Vagina (tissue), 2 donors: ENCODE measurements around the gene SPSB2. TPM values are rescaled to one million over a fixed set of nuclear protein-coding genes. Genes with fewer than 3 reads are reported as not detected.

Source experiments
- DNase-seq, 2 donors: peaks; one replicate each; pipeline ENCODE4 v3.0.0-alpha.2; 2017; ENCODE audit errors: extremely low spot score in 2 of 2
- H3K27ac ChIP-seq: fragments of 200-600 bp; sonication (generic); one replicate; pipeline ENCODE4 v1.5.1; 2019
- H3K27me3 ChIP-seq: fragments of 200-600 bp; sonication (generic); one replicate; pipeline ENCODE4 v1.5.1; 2019
- H3K36me3 ChIP-seq, 2 donors: fragments of 200-600 bp; sonication (generic); one replicate each; pipeline ENCODE4 v1.5.1; 2017 to 2019
- H3K4me1 ChIP-seq: fragments of 200-600 bp; sonication (generic); one replicate; pipeline ENCODE4 v1.5.1; 2019
- H3K4me3 ChIP-seq, 2 donors: fragments of 200-600 bp; sonication (generic); 1 replicate in 1 of 2; 2 replicates in 1 of 2; pipeline ENCODE4 v1.5.1; 2016 to 2019
- H3K9me3 ChIP-seq: fragments of 200-600 bp; sonication (generic); one replicate; pipeline ENCODE4 v1.5.1; 2019
- POLR2A ChIP-seq, 2 donors: fragments of 450-650 bp; IDR thresholded peaks; one replicate each; pipeline ENCODE4 v1.6.1; 2017; ENCODE audit warnings: antibody characterized with exemption in 2 of 2, mild to moderate bottlenecking in 2 of 2, moderate library complexity in 2 of 2
- POLR2AphosphoS5 ChIP-seq, 2 donors: sonication (generic); formaldehyde crosslinking; IDR thresholded peaks; one replicate each; pipeline ENCODE4 v1.9.0; 2017; ENCODE audit warnings: antibody characterized with exemption in 2 of 2, mild to moderate bottlenecking in 2 of 2, low read depth in 1 of 2; ENCODE audit not compliant: insufficient read depth in 1 of 2
- intact Hi-C: fragments of 100-400 bp; cut with DNase I; formaldehyde crosslinking; loops from one replicate; pipeline ENCODE4 v1.15.1; 2023
- total RNA-seq: library from RNA; depleted of rRNA; stranded (reverse); fragments of >200 nt; gene quantifications from one replicate; pipeline ENCODE4 v1.2.3, GENCODE V29; 2016
- TF ChIP-seq, protein P1 (sequence below), 3 experiments: fragments of 450-650 bp in 2 of 3; fragments of 200-600 bp in 1 of 3; sonication (generic) in 1 of 3; IDR thresholded peaks; one replicate each; pipeline ENCODE4 v1.5.1; 2017 to 2019; ENCODE audit warnings: antibody characterized with exemption in 3 of 3, mild to moderate bottlenecking in 2 of 3, moderate library complexity in 2 of 3

SPSB2 gene
- total RNA-seq, 1 donor from 2014 or later, result 3.2 TPM

DNA sequence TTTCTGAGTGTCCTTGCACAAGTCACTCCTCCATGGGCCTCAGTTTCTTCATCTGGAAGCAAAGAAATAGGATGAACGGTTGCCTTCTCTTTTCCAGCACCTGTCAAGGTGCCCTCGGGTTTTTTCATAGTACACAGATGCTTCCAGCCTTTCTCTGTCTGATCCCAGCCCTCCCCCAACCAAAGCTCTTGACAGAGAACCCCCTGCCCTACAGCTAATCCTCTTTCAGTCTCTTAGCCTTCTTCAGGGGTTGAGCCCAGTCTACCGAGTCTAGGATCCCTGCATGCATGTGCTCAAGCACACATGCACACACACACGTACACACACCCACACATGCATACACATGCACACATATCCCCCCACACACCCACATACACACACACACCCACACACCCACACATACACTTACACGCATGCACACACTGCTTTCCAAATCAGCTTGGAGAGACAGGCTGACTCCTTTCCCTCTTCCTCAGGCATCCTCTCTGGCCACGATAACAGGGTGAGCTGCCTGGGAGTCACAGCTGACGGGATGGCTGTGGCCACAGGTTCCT is 26.7 kb downstream of the SPSB2 start:
- no peak for DNase-seq
- peaks cover 4% of the 10 kb centered on the region for H3K4me1 ChIP-seq
- TF ChIP-seq POLR2AphosphoS5 (IDR thresholded peaks at IDR 0.05; ENCODE audit: insufficient read depth in 1 of 2, low read depth in 1 of 2) (no peak), POLR2A (IDR thresholded peaks at IDR 0.05) (no peak)
- TF ChIP-seq, protein P1, sequence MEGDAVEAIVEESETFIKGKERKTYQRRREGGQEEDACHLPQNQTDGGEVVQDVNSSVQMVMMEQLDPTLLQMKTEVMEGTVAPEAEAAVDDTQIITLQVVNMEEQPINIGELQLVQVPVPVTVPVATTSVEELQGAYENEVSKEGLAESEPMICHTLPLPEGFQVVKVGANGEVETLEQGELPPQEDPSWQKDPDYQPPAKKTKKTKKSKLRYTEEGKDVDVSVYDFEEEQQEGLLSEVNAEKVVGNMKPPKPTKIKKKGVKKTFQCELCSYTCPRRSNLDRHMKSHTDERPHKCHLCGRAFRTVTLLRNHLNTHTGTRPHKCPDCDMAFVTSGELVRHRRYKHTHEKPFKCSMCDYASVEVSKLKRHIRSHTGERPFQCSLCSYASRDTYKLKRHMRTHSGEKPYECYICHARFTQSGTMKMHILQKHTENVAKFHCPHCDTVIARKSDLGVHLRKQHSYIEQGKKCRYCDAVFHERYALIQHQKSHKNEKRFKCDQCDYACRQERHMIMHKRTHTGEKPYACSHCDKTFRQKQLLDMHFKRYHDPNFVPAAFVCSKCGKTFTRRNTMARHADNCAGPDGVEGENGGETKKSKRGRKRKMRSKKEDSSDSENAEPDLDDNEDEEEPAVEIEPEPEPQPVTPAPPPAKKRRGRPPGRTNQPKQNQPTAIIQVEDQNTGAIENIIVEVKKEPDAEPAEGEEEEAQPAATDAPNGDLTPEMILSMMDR (IDR thresholded peaks at IDR 0.05), result no peak
- H3K27ac ChIP-seq, result no peak overlapping the region
- peaks cover 0 to 12% of the 10 kb centered on the region in 2 donors for H3K36me3 ChIP-seq
- intact Hi-C loops, result no loop called here
- H3K27me3 ChIP-seq, result no peaks in the 10 kb centered on the region
- no peaks in the 10 kb centered on the region for H3K9me3 ChIP-seq
- no peak overlapping the region for H3K4me3 ChIP-seq

DNA sequence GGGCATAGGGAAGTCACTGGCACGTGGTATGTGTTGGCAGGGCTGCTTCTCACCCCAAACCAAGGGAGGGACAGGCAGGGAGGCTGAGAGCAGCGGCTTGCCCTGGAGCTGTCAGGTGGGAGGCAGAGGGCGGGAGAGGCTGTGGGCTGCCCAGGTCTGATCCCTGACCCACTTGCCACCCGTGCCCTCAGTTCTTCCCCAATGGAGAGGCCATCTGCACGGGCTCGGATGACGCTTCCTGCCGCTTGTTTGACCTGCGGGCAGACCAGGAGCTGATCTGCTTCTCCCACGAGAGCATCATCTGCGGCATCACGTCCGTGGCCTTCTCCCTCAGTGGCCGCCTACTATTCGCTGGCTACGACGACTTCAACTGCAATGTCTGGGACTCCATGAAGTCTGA is 27.7 kb downstream of the SPSB2 start:
- Histone ChIP-seq H3K27ac (no peak overlapping the region), H3K36me3 (peaks cover 0 to 12% of the 10 kb centered on the region in 2 donors), H3K4me3 (no peak overlapping the region), H3K4me1 (no peaks in the 10 kb centered on the region), H3K27me3 (no peaks in the 10 kb centered on the region), H3K9me3 (no peaks in the 10 kb centered on the region)
- intact Hi-C loops, result no loop called here
- no peak for DNase-seq
- TF ChIP-seq, protein P1 (IDR thresholded peaks at IDR 0.05), result no peak
- no peak for TF ChIP-seq POLR2AphosphoS5 (IDR thresholded peaks at IDR 0.05; ENCODE audit: insufficient read depth in 1 of 2, low read depth in 1 of 2)
- TF ChIP-seq POLR2A (IDR thresholded peaks at IDR 0.05), result no peak

DNA sequence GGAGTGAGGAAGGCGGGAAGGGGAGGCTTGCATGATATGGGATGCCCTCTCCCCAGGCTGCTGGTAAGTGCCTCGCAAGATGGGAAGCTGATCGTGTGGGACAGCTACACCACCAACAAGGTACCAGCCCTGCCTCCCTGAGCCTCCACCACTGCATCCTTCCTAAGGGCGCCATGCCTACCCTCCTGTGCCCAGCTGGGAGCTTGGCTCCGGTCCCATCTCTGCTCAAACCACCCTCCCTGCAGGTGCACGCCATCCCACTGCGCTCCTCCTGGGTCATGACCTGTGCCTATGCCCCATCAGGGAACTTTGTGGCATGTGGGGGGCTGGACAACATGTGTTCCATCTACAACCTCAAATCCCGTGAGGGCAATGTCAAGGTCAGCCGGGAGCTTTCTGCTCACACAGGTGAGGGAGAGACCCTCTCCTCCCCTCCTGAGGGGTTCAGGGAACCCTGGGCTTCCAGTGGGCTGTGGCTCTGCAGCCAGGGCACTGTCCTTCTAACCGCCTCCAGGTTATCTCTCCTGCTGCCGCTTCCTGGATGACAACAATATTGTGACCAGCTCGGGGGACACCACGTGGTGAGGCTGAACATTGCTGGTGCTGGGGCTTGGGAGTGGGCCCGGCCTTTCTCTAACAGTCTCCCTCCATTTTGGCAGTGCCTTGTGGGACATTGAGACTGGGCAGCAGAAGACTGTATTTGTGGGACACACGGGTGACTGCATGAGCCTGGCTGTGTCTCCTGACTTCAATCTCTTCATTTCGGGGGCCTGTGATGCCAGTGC is 29.8 kb downstream of the SPSB2 start:
- H3K27ac ChIP-seq, result no peak overlapping the region
- no peak overlapping the region for H3K4me3 ChIP-seq
- TF ChIP-seq, protein P1 (IDR thresholded peaks at IDR 0.05), result no peak
- TF ChIP-seq POLR2A (IDR thresholded peaks at IDR 0.05) (no peak), POLR2AphosphoS5 (IDR thresholded peaks at IDR 0.05; ENCODE audit: insufficient read depth in 1 of 2, low read depth in 1 of 2) (no peak)
- peaks cover 0 to 12% of the 10 kb centered on the region in 2 donors for H3K36me3 ChIP-seq
- H3K4me1 ChIP-seq, result no peaks in the 10 kb centered on the region
- no peaks in the 10 kb centered on the region for H3K27me3 ChIP-seq
- no peak for DNase-seq
- H3K9me3 ChIP-seq, result no peaks in the 10 kb centered on the region
- intact Hi-C loops, result no loop called here

DNA sequence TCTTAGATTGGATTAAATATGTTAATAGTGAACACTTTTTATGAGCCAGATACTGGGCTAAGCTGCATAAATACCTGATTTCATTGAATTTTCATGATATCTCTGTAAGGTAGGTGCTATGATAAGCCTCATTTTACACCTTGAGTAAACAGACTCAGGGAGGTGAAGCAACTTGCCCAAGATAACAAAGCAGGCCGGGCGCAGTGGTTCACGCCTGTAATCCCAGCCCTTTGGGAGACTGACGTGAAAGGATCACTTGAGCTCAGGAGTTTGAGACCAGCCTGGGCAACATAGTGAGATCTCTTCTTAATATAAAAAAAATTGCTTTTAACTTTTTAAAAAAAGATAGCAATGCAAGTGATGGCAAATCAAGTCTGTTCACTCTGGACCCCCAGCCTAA is 31.0 kb downstream of the SPSB2 start:
- H3K27ac ChIP-seq, result no peak overlapping the region
- H3K36me3 ChIP-seq, result peaks cover 0 to 22% of the 10 kb centered on the region in 2 donors
- H3K27me3 ChIP-seq, result no peaks in the 10 kb centered on the region
- no peaks in the 10 kb centered on the region for H3K9me3 ChIP-seq
- intact Hi-C loops, result no loop called here
- TF ChIP-seq POLR2AphosphoS5 (IDR thresholded peaks at IDR 0.05; ENCODE audit: insufficient read depth in 1 of 2, low read depth in 1 of 2) (no peak), POLR2A (IDR thresholded peaks at IDR 0.05) (no peak)
- TF ChIP-seq, protein P1 (IDR thresholded peaks at IDR 0.05), result no peak
- no peaks in the 10 kb centered on the region for H3K4me1 ChIP-seq
- DNase-seq, result no peak
- no peak overlapping the region for H3K4me3 ChIP-seq
